SU-DHL-6 (cell line): ENCODE results near the gene ABHD16A.

ENCODE experiments used
- CTCF ChIP-seq: fragments of 200-600 bp; sonication (generic); IDR thresholded peaks from one replicate; pipeline ENCODE4 v1.5.1; 2017; ENCODE audit warnings: antibody characterized with exemption, mild to moderate bottlenecking, low read length, moderate library complexity; ENCODE audit not compliant: insufficient read depth, poor library complexity, severe bottlenecking
- EZH2phosphoT487 ChIP-seq: fragments of 200-600 bp; sonication (generic), shearing (Covaris generic); conservative IDR thresholded peaks from 2 replicates; pipeline ENCODE4 v1.6.1; 2018; ENCODE audit warnings: mild to moderate bottlenecking, antibody characterized with exemption, low read length, moderate library complexity, mixed read lengths

GRCh38 chr6:31708224-31708623 is 5.1 kb upstream of the ABHD16A start:
- TF ChIP-seq CTCF (no peak), EZH2phosphoT487 (no peak)
